Prostate gland (tissue), 2 donors: ENCODE data around the gene VAV1. TPM values are rescaled to one million over a fixed set of nuclear protein-coding genes. Genes with fewer than 3 reads are reported as not detected.

ENCODE experiments used
- DNase-seq: peaks from one replicate; pipeline ENCODE4 v3.0.0-alpha.2; 2019; ENCODE audit warnings: low spot score
- H3K27ac ChIP-seq, 2 donors: fragments of 200-600 bp; sonication (generic); 2 replicates each; pipeline ENCODE4 v1.5.1; 2017 to 2019
- H3K27me3 ChIP-seq: fragments of 200-600 bp; sonication (generic); replicated peaks from 2 replicates; pipeline ENCODE4 v1.5.1; 2019; ENCODE audit not compliant: insufficient read depth
- H3K36me3 ChIP-seq, 2 donors: fragments of 200-600 bp; sonication (generic); 1 replicate in 1 of 2; 2 replicates in 1 of 2; pipeline versions ENCODE4 v1.5.1 to v1.8.1; 2017 to 2019
- H3K4me1 ChIP-seq: fragments of 200-600 bp; sonication (generic); replicated peaks from 2 replicates; pipeline ENCODE4 v1.5.1; 2019
- H3K4me3 ChIP-seq, 2 donors: fragments of 200-600 bp; sonication (generic); 2 replicates each; pipeline ENCODE4 v1.5.1; 2017 to 2019
- H3K9me3 ChIP-seq: fragments of 200-600 bp; sonication (generic); 2 replicates; pipeline ENCODE4 v1.5.1; 2017
- CTCF ChIP-seq, 4 experiments: fragments of 200-600 bp in 2 of 4; fragments of 450-650 bp in 2 of 4; sonication (generic) in 2 of 4; IDR thresholded peaks; 1 replicate in 3 of 4; 2 replicates in 1 of 4; pipeline ENCODE4 v1.5.1; 2016 to 2019; ENCODE audit warnings: antibody characterized with exemption in 4 of 4, mild to moderate bottlenecking in 2 of 4, moderate library complexity in 2 of 4
- POLR2A ChIP-seq: fragments of 450-650 bp; IDR thresholded peaks from one replicate; pipeline ENCODE4 v1.6.1; 2016; ENCODE audit warnings: antibody characterized with exemption, mild to moderate bottlenecking
- POLR2AphosphoS5 ChIP-seq: sonication (generic); formaldehyde crosslinking; IDR thresholded peaks from one replicate; pipeline ENCODE4 v1.6.1; 2017; ENCODE audit warnings: antibody characterized with exemption
- WGBS: methylation state at CpG from one replicate; pipeline ENCODE4 v1.1.5; 2018; 5-methylcytosine and 5-hydroxymethylcytosine counted together
- intact Hi-C: fragments of 100-400 bp; cut with DNase I; formaldehyde crosslinking; loops from one replicate; pipeline ENCODE4 v1.14.2; 2022
- total RNA-seq, 2 donors: library from RNA; depleted of rRNA; stranded (reverse); fragments of >200 nt; gene quantifications; one replicate each; pipeline ENCODE4 v1.1.0, GENCODE V29; 2016

Gene VAV1
- total RNA-seq, 2 donors from 2014 or later = 3.6 to 4.8 TPM

- no peak overlapping the region for H3K27ac ChIP-seq
- H3K4me3 ChIP-seq = no peak overlapping the region
- WGBS = 90% methylated on average over 1 of the region's 1 CpG
- intact Hi-C loops = no loop called here
- no peaks in the 10 kb centered on the region for H3K27me3 ChIP-seq
- H3K36me3 ChIP-seq = no peaks in the 10 kb centered on the region
- no peaks in the 10 kb centered on the region for H3K9me3 ChIP-seq
- TF ChIP-seq POLR2AphosphoS5 (no peak), POLR2A (no peak), CTCF (IDR thresholded peaks at IDR 0.05) (no peak)
- no peaks in the 10 kb centered on the region for H3K4me1 ChIP-seq
- DNase-seq = no peak
These were observed 36.0 kb downstream of the VAV1 start for GRCh38 chr19:6808494-6808893.

- Histone ChIP-seq H3K27me3 (no peaks in the 10 kb centered on the region), H3K36me3 (no peaks in the 10 kb centered on the region), H3K27ac (no peak overlapping the region), H3K4me3 (no peak overlapping the region), H3K9me3 (no peaks in the 10 kb centered on the region), H3K4me1 (no peaks in the 10 kb centered on the region)
- intact Hi-C loops = no loop called here
- DNase-seq = no peak
- 78% methylated on average over 4 of the region's 4 CpGs for WGBS
- TF ChIP-seq POLR2AphosphoS5 (no peak), CTCF (IDR thresholded peaks at IDR 0.05) (no peak), POLR2A (no peak)
These were observed 36.8 kb downstream of the VAV1 start for GRCh38 chr19:6809262-6809661.

GRCh38 chr19:6811378-6811777 is 38.9 kb downstream of the VAV1 start:
- H3K9me3 ChIP-seq = no peaks in the 10 kb centered on the region
- H3K4me1 ChIP-seq = no peaks in the 10 kb centered on the region
- H3K36me3 ChIP-seq = no peaks in the 10 kb centered on the region
- no peak for DNase-seq
- H3K27ac ChIP-seq = no peak overlapping the region
- intact Hi-C loops = no loop called here
- 85% methylated on average over 3 of the region's 3 CpGs for WGBS
- TF ChIP-seq CTCF (IDR thresholded peaks at IDR 0.05) (no peak), POLR2AphosphoS5 (no peak), POLR2A (no peak)
- H3K4me3 ChIP-seq = no peak overlapping the region
- no peaks in the 10 kb centered on the region for H3K27me3 ChIP-seq

- H3K36me3 ChIP-seq = no peaks in the 10 kb centered on the region
- H3K4me1 ChIP-seq = no peaks in the 10 kb centered on the region
- H3K27ac ChIP-seq = no peak overlapping the region
- H3K4me3 ChIP-seq = no peak overlapping the region
- H3K27me3 ChIP-seq = no peaks in the 10 kb centered on the region
- no peak for DNase-seq
- WGBS = 63% methylated on average over 2 of the region's 2 CpGs
- no peaks in the 10 kb centered on the region for H3K9me3 ChIP-seq
- TF ChIP-seq POLR2AphosphoS5 (peak; percentile 34), CTCF (IDR thresholded peaks at IDR 0.05) (no peak), POLR2A (no peak)
- intact Hi-C loops = no loop called here
These were observed 39.4 kb downstream of the VAV1 start for GRCh38 chr19:6811906-6812305.

- no peak overlapping the region for H3K4me3 ChIP-seq
- no peaks in the 10 kb centered on the region for H3K4me1 ChIP-seq
- intact Hi-C loops = no loop called here
- no peaks in the 10 kb centered on the region for H3K9me3 ChIP-seq
- no peaks in the 10 kb centered on the region for H3K36me3 ChIP-seq
- 87% methylated on average over 2 of the region's 2 CpGs for WGBS
- no peaks in the 10 kb centered on the region for H3K27me3 ChIP-seq
- TF ChIP-seq POLR2A = no peak
- no peak for TF ChIP-seq CTCF (IDR thresholded peaks at IDR 0.05)
- no peak for TF ChIP-seq POLR2AphosphoS5
- no peak overlapping the region for H3K27ac ChIP-seq
- DNase-seq = no peak
These were observed 40.1 kb downstream of the VAV1 start for GRCh38 chr19:6812612-6813011.
